Transverse colon (tissue), 4 donors: ENCODE data around the gene ABTB2. TPM values are rescaled to one million over a fixed set of nuclear protein-coding genes. Genes with fewer than 3 reads are reported as not detected.

ENCODE experiments used
- DNase-seq: peaks from one replicate; pipeline ENCODE4 v3.0.0-alpha.2; 2019
- H3K27ac ChIP-seq, 4 donors: fragments of 200-600 bp; sonication (generic); 2 replicates each; pipeline ENCODE4 v1.5.1; 2016 to 2018; ENCODE audit warnings: inconsistent platforms in 4 of 4
- H3K27me3 ChIP-seq: fragments of 200-600 bp; sonication (generic); 2 replicates; pipeline ENCODE4 v1.5.1; 2017; ENCODE audit warnings: inconsistent platforms
- H3K36me3 ChIP-seq, 4 donors: fragments of 200-600 bp; sonication (generic); 2 replicates each; pipeline ENCODE4 v1.5.1; 2017 to 2019; ENCODE audit warnings: inconsistent platforms in 4 of 4
- H3K4me1 ChIP-seq, 4 donors: fragments of 200-600 bp; sonication (generic); 2 replicates each; pipeline ENCODE4 v1.5.1; 2017 to 2020; ENCODE audit warnings: inconsistent platforms in 4 of 4
- H3K4me3 ChIP-seq, 4 donors: fragments of 200-600 bp; sonication (generic); 1 replicate in 1 of 4; 2 replicates in 3 of 4; pipeline versions ENCODE4 v1.5.1 to v1.6.1; 2017 to 2019; ENCODE audit warnings: inconsistent platforms in 4 of 4
- H3K9me3 ChIP-seq, 2 donors: fragments of 200-600 bp; sonication (generic); 2 replicates each; pipeline ENCODE4 v1.5.1; 2017 to 2019; ENCODE audit warnings: inconsistent platforms in 2 of 2
- EP300 ChIP-seq: sonication (generic); formaldehyde crosslinking; IDR thresholded peaks from one replicate; pipeline ENCODE4 v1.6.1; 2017; ENCODE audit warnings: antibody characterized with exemption, low read depth
- POLR2A ChIP-seq: fragments of 450-650 bp; IDR thresholded peaks from one replicate; pipeline ENCODE4 v1.6.1; 2016; ENCODE audit warnings: antibody characterized with exemption, mild to moderate bottlenecking, moderate library complexity
- POLR2AphosphoS5 ChIP-seq, 3 donors: sonication (generic); formaldehyde crosslinking; IDR thresholded peaks; one replicate each; pipeline ENCODE4 v1.6.1; 2016; ENCODE audit warnings: antibody characterized with exemption in 3 of 3
- WGBS, 2 donors: methylation state at CpG; one replicate each; pipeline ENCODE4 v1.1.5; 2018; ENCODE audit warnings: low coverage in 1 of 2; 5-methylcytosine and 5-hydroxymethylcytosine counted together
- in situ Hi-C, 4 donors: fragments of 200-750 bp; cut with MboI; loops; one replicate each; pipeline versions ENCODE4 v1.15.0 to v1.15.1; 2017; ENCODE audit warnings: low sequenced_read_pairs in 3 of 4, low pct_ligation_motif_present in 1 of 4, low pct_unique_long_range_greater_than_20kb in 1 of 4
- intact Hi-C: fragments of 100-400 bp; cut with DNase I; formaldehyde crosslinking; loops from one replicate; pipeline ENCODE4 v1.15.1; 2023; ENCODE audit warnings: low total_unique reads
- total RNA-seq, 4 donors: library from RNA; depleted of rRNA; stranded (reverse); fragments of >200 nt; gene quantifications; one replicate each; pipeline ENCODE4 v1.1.0, GENCODE V29; 2016
- TF ChIP-seq, protein P1 (sequence below), 5 experiments: fragments of 200-600 bp in 3 of 5; fragments of 450-650 bp in 2 of 5; sonication (generic) in 3 of 5; IDR thresholded peaks; 1 replicate in 2 of 5; 2 replicates in 3 of 5; pipeline ENCODE4 v1.5.1; 2016 to 2017; ENCODE audit warnings: antibody characterized with exemption in 5 of 5, inconsistent platforms in 3 of 5, mild to moderate bottlenecking in 2 of 5, moderate library complexity in 1 of 5

Gene ABTB2
- total RNA-seq, 4 donors from 2014 or later: 0.60 to 41.9 (median 20.7) TPM

DNA sequence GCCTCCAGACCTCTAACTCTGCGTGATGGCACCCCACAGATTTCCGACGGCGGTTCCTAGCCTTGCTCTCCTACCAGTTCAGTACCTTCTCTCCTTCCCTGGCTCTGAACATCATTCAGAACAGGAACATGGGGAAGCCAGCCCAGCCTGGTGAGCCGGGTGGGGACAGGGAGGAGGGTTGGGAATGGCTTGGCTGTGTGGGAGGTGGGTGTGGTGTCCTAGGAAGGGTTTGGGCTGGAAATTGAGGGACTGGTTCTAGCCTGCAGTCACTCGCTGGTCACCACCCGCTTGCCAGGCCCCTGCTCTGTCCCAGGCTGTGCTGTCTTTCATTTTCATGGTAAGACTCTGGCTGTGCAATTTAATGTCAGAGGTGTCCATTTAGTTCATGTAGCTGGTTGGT is 218.5 kb downstream of the ABTB2 start:
- TF ChIP-seq POLR2AphosphoS5 (IDR thresholded peaks at IDR 0.05): no peak
- TF ChIP-seq, protein P1, sequence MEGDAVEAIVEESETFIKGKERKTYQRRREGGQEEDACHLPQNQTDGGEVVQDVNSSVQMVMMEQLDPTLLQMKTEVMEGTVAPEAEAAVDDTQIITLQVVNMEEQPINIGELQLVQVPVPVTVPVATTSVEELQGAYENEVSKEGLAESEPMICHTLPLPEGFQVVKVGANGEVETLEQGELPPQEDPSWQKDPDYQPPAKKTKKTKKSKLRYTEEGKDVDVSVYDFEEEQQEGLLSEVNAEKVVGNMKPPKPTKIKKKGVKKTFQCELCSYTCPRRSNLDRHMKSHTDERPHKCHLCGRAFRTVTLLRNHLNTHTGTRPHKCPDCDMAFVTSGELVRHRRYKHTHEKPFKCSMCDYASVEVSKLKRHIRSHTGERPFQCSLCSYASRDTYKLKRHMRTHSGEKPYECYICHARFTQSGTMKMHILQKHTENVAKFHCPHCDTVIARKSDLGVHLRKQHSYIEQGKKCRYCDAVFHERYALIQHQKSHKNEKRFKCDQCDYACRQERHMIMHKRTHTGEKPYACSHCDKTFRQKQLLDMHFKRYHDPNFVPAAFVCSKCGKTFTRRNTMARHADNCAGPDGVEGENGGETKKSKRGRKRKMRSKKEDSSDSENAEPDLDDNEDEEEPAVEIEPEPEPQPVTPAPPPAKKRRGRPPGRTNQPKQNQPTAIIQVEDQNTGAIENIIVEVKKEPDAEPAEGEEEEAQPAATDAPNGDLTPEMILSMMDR (IDR thresholded peaks at IDR 0.05): no peak
- no peak for TF ChIP-seq POLR2A
- no peak for TF ChIP-seq EP300
- in situ Hi-C loops (no loop called here), intact Hi-C loops (no loop called here)
- no peak for DNase-seq
- Histone ChIP-seq H3K9me3 (no peaks in the 10 kb centered on the region), H3K4me3 (no peak overlapping the region), H3K36me3 (peaks cover 0 to 74% (median 26%) of the 10 kb centered on the region in 4 donors), H3K27me3 (no peaks in the 10 kb centered on the region), H3K4me1 (no peaks in the 10 kb centered on the region), H3K27ac (no peak overlapping the region)
- 94% methylated on average over 7 of the region's 7 CpGs; no CpG with 5 or more reads in 1 of the 2 donors for WGBS, 2 donors

DNA sequence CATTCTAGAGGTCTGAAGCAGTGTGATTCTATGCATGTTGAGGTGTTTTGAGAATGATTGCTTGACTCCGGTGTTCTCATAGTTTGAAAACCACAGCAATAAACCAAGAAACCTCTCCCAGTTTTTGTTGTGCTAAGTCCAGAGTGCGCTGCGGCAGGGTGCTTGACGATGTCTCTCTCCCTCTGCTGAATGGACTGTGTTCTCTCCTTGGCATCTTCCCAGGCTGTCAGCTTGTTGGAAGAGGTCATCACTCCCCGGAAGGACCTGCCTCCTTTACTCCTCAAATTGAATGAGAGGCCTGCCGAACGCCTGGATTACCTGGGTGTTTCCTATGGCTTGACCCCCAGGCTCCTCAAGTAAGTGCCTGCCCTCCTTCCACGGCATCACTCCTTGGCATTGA is 221.4 kb downstream of the ABTB2 start:
- no peak overlapping the region for H3K4me3 ChIP-seq
- H3K36me3 ChIP-seq: peaks cover 0 to 56% (median 22%) of the 10 kb centered on the region in 4 donors
- no peaks in the 10 kb centered on the region for H3K4me1 ChIP-seq
- no peak overlapping the region for H3K27ac ChIP-seq
- TF ChIP-seq POLR2AphosphoS5 (IDR thresholded peaks at IDR 0.05) (no peak), EP300 (no peak), POLR2A (no peak)
- TF ChIP-seq, protein P1 (IDR thresholded peaks at IDR 0.05): no peak
- H3K9me3 ChIP-seq: no peaks in the 10 kb centered on the region
- in situ Hi-C loops (no loop called here), intact Hi-C loops (no loop called here)
- H3K27me3 ChIP-seq: no peaks in the 10 kb centered on the region
- 95% methylated on average over 8 of the region's 8 CpGs; no CpG with 5 or more reads in 1 of the 2 donors for WGBS, 2 donors
- DNase-seq: no peak

DNA sequence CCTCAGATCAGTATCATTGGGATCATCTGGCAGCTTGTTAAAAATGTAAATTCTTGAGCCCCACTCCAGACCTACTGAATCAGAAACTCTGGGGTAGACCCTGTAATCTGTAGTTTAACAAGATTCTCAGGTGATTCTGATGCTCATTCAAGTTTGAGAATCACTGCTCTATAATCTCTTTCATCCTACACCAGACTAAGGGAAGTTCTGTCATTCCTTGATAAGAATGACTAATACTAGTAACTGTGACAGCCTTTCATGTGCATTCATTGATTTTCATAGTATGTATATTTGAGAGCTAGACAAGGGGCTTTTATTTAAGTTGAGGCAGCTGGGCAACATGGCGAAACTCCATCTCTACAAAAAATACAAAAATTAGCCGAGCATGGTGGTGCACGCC is 222.4 kb downstream of the ABTB2 start:
- Histone ChIP-seq H3K27ac (no peak overlapping the region), H3K4me3 (no peak overlapping the region), H3K27me3 (no peaks in the 10 kb centered on the region), H3K36me3 (peaks cover 0 to 53% (median 27%) of the 10 kb centered on the region in 4 donors), H3K9me3 (no peaks in the 10 kb centered on the region), H3K4me1 (no peaks in the 10 kb centered on the region)
- no peak for TF ChIP-seq EP300
- TF ChIP-seq, protein P1 (IDR thresholded peaks at IDR 0.05): no peak
- TF ChIP-seq POLR2AphosphoS5 (IDR thresholded peaks at IDR 0.05): no peak
- no peak for TF ChIP-seq POLR2A
- WGBS, 2 donors: 92 to 100% methylated on average over 1 to 3 of the region's 3 CpGs
- no peak for DNase-seq
- in situ Hi-C loops (no loop called here), intact Hi-C loops (no loop called here)

DNA sequence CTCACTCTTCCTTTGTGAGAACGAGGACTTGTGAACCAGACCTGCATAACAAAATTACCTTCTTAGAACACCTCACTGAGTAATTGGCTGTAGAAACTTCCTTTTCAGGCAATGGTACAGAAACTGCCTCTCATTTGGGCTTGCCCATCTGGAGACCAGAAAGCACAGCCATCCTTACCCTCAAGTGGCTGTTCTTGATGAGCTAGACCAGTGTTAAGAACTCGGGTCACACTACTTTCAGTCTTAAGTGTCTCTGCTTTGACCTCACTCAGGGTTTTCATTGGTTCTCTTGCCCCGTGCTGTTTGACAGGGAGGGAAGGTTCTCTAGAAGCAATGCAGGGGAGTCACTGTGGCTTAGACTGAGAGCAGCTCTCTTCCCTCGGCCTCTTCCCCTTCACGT is 223.0 kb downstream of the ABTB2 start:
- Histone ChIP-seq H3K4me1 (no peaks in the 10 kb centered on the region), H3K9me3 (no peaks in the 10 kb centered on the region), H3K27me3 (no peaks in the 10 kb centered on the region), H3K27ac (no peak overlapping the region), H3K36me3 (peaks cover 0 to 56% (median 25%) of the 10 kb centered on the region in 4 donors), H3K4me3 (no peak overlapping the region)
- in situ Hi-C loops (no loop called here), intact Hi-C loops (no loop called here)
- no peak for DNase-seq
- TF ChIP-seq, protein P1 (IDR thresholded peaks at IDR 0.05): no peak
- TF ChIP-seq POLR2AphosphoS5 (IDR thresholded peaks at IDR 0.05): no peak
- WGBS, 2 donors: 68 to 83% methylated on average over 5 of the region's 5 CpGs
